ENCODE data around the gene CCDC154. TPM values are rescaled to one million over a fixed set of nuclear protein-coding genes. Genes with fewer than 3 reads are reported as not detected.
"Not testable (repeated sequence)": the region's sequence is repeated elsewhere in the genome, so short reads cannot be mapped to it uniquely, and the experiment has no call there.

The CCDC154 gene
- polyA plus RNA-seq, 3 donors, result 0.24 to 0.56 (median 0.55) TPM

GRCh38 chr16:1474796-1475551 lies 30.6 kb upstream of the CCDC154 start, which contains the start of gene CLCN7:
CLCN7 (minus strand) TSS chr16:1475028; CDS start chr16:1474974, 54 bp downstream.
- H3K27ac ChIP-seq (ENCODE audit: low read depth, low read length), result no peak within 1 kb of the TSS
- WGBS, 3 donors, result 0 to 1% (median 0%) methylated on average over 75 to 99 of the region's 99 CpGs

DNA sequence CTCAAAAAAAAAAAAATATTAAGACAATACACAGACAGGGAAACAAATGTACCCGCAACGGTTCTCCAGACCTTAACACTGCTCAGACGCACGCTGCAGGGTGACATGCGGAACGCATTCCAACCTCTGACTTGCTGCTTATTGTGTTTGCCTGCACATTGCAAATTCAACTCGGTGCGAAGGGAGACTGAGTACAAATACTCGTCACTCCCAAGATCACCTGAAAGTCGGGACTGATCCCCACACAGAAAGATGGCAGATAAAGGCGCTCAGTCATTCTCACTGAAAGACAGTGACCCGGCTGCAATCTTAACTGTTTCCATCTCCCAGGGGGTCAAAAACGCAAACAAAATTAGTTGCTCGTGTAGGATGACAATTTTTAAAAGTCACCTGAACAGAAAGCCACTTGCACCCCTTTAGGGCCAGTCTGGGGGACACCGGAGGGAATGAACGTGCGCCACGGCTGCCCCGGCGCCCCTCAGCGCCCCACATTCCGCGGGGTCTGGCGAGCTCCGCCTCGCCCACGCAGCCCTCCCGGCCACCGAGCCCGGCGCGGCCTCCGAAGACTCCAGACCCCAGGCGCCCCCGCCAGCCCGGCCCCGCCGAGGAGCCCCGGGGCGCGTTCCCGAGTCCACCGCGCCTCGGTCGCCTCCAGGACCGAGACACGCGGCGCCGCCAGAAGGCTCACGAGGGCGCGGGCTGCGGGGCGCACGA lies 29.9 kb upstream of the CCDC154 start:
- H3K27ac ChIP-seq (ENCODE audit: low read depth, low read length), result no peak overlapping the region
- 9 to 10% (median 9%) methylated on average over 45 to 57 of the region's 57 CpGs for WGBS, 3 donors

DNA sequence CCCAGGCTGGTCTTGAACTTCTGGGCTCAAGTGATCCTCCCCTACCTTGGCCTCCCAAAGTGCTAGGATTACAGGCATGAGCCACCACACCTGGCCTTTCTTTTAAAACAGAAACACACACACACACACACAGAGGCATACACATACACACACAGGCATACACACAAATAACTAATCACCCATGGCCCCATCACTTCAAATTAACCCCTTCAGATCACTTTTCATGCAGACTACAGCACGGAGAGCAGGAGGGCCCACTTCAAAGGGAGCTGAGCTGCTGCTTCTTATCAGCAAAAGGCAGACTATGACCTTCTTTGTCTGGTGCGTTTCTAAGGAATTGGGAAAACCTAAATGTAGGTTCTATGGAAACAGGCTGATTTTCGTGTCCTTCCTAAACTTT lies 28.6 kb upstream of the CCDC154 start:
- WGBS, 3 donors, result 51 to 77% (median 76%) methylated on average over 3 of the region's 3 CpGs
- no peak overlapping the region for H3K27ac ChIP-seq (ENCODE audit: low read depth, low read length)

GRCh38 chr16:1471569-1472194 lies 27.3 kb upstream of the CCDC154 start:
- H3K27ac ChIP-seq (ENCODE audit: low read depth, low read length), result no peak overlapping the region
- 62 to 82% (median 65%) methylated on average over 26 of the region's 26 CpGs for WGBS, 3 donors

- 47 to 69% (median 53%) methylated on average over 14 of the region's 14 CpGs for WGBS, 3 donors
- no peak overlapping the region for H3K27ac ChIP-seq (ENCODE audit: low read depth, low read length)
These were observed 26.3 kb upstream of the CCDC154 start for GRCh38 chr16:1470481-1471251.

DNA sequence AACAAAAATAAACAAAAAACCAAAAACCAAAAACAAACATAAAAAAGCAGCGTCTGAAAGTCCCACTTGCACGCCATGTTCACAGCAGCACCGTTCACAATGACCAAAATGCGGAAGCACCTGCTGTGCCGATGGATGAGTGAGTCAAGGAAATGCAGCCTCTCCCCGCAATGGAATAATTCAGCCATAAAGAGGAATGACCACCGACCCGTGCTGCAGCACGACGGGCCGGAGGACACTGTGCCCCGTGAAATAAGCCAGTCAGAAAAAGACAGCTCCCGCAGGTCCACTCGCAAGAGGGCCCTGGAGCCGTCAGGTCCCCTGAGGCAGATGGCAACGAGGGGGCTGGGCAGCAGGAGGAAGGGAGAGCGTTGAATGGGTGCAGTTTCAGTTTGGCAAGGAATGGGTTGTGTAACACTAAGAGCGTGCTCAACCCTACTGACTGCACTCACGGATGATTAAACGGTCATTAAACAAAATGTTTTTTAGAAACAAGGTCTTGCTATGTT lies 25.4 kb upstream of the CCDC154 start:
- WGBS, 3 donors, result 48 to 81% (median 58%) methylated on average over 20 of the region's 20 CpGs
- H3K27ac ChIP-seq (ENCODE audit: low read depth, low read length), result no peak overlapping the region

DNA sequence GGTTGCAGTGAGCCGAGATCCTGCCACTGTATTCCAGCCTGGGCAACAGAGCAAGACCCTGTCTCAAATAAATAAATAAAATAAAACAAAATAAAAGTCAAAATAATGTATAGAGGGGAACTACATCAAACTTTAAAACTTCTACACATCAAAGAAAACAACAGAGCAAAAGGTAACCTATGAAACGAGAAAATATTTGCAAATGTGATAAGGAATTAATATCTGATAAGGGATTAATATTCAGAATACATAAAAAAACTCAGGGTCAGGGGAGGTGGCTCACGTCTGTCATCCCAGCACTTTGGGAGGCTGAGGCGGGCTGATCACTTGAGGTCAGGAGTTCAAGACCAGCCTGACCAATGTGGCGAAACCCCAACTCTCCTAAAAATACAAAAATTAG lies 24.8 kb upstream of the CCDC154 start:
- 73 to 87% (median 86%) methylated on average over 5 of the region's 5 CpGs for WGBS, 3 donors
- not testable (repeated sequence) for H3K27ac ChIP-seq (ENCODE audit: low read depth, low read length)

- WGBS, 3 donors, result 77 to 88% (median 78%) methylated on average over 22 of the region's 22 CpGs
- H3K27ac ChIP-seq (ENCODE audit: low read depth, low read length), result no peak overlapping the region
These were observed 24.1 kb upstream of the CCDC154 start for GRCh38 chr16:1468426-1468810.

GRCh38 chr16:1466968-1467521 lies 22.7 kb upstream of the CCDC154 start:
- WGBS, 3 donors, result 77 to 78% (median 78%) methylated on average over 14 of the region's 14 CpGs
- H3K27ac ChIP-seq (ENCODE audit: low read depth, low read length), result no peak overlapping the region

GRCh38 chr16:1466054-1466453 lies 21.7 kb upstream of the CCDC154 start:
- H3K27ac ChIP-seq (ENCODE audit: low read depth, low read length), result no peak overlapping the region
- WGBS, 3 donors, result 91 to 93% (median 93%) methylated on average over 20 to 24 of the region's 24 CpGs

DNA sequence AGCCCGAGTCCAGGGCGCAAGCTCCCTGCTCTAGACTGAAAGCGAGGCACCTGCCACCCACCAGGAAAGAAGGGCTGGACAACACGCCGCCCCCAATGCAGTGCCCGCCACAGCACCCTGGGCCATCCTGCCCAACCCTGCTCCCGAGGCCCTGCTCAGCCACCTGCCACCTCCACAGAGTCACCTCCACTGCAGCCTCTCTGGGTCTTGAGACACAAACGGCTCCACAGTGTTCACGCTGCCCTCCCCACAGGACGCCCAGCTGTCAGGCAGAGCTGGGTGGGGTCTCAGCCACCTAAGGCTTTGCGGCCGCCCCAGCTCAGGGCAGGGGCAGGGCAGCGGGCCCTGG lies 21.2 kb upstream of the CCDC154 start:
- 92 to 94% (median 93%) methylated on average over 7 to 13 of the region's 13 CpGs for WGBS, 3 donors
- H3K27ac ChIP-seq (ENCODE audit: low read depth, low read length), result no peak overlapping the region

- 91 to 95% (median 93%) methylated on average over 33 of the region's 33 CpGs for whole genome bisulfite sequencing, 3 donors
- H3K27ac ChIP-seq (ENCODE audit: low read depth, low read length), result no peak overlapping the region
These were observed 20.7 kb upstream of the CCDC154 start for GRCh38 chr16:1464894-1465566.

- 90 to 91% (median 91%) methylated on average over 37 to 41 of the region's 41 CpGs for WGBS, 3 donors
- H3K27ac ChIP-seq (ENCODE audit: low read depth, low read length), result no peak overlapping the region
These were observed 20.0 kb upstream of the CCDC154 start for GRCh38 chr16:1464196-1464893.

DNA sequence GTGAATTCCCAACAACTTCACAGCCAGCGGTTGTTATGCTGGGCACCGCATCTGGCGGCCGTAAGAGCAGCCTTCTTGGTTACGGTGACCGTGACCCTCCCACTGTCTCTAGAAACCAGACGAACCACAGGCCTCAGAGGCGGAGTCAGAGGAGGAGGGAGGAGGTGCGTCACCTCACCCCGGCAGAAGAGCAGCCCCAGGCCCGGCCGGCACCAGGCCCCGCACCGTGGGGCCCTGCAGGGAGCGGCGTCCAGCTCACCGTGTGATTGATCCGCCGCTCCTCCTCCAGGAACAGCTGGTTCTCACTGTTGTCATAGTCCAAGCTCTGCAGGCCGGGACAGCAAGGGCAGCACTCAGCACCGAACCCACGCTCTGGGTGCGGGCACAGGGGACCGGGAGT lies 16.8 kb upstream of the CCDC154 start:
- no peak overlapping the region for H3K27ac ChIP-seq (ENCODE audit: low read depth, low read length)
- WGBS, 3 donors, result 86 to 89% (median 87%) methylated on average over 22 to 24 of the region's 24 CpGs

- WGBS, 3 donors, result 91 to 93% (median 92%) methylated on average over 30 of the region's 30 CpGs
- no peak overlapping the region for H3K27ac ChIP-seq (ENCODE audit: low read depth, low read length)
These were observed 16.3 kb upstream of the CCDC154 start for GRCh38 chr16:1460602-1461138.

- H3K27ac ChIP-seq (ENCODE audit: low read depth, low read length), result no peak overlapping the region
- WGBS, 3 donors, result 74 to 86% (median 84%) methylated on average over 7 to 10 of the region's 10 CpGs
These were observed 15.6 kb upstream of the CCDC154 start for GRCh38 chr16:1459967-1460366.

DNA sequence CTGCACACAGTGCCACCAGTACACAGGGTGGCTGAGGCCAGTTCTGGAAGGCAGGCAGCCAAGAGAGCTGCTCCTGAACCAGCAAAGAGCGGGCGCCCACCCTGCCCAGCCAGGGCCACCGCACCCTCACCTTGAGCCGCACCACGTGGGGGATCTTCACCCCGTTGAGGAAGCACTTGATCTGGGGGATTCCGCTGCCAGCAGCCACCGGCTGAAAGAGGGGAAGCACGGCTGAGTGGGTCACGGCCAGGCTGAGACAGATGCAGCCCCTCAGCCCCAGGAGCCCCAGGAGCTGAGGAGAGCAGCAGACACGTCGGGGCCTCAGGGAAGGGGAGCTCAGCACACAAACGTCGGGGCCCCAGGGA lies 14.6 kb upstream of the CCDC154 start:
- H3K27ac ChIP-seq (ENCODE audit: low read depth, low read length), result no peak overlapping the region
- 62 to 75% (median 75%) methylated on average over 14 of the region's 14 CpGs for WGBS, 3 donors
